Neural cell (in vitro differentiated cells): ENCODE measurements around the gene INTS13. TPM values are rescaled to one million over a fixed set of nuclear protein-coding genes. Genes with fewer than 3 reads are reported as not detected.

ENCODE experiments used
- H2AFZ ChIP-seq: fragments of 200-600, 300-800 bp; sonication (generic), shearing (Covaris generic); 2 replicates; pipeline ENCODE4 v1.6.0; 2014; ENCODE audit warnings: low read depth, mild to moderate bottlenecking, antibody characterized with exemption, low read length, moderate library complexity
- H3F3A ChIP-seq: fragments of 200-600 bp; shearing (Covaris generic); 2 replicates; pipeline ENCODE4 v1.6.1; 2016; ENCODE audit warnings: mild to moderate bottlenecking, moderate library complexity, mixed read lengths, antibody characterized with exemption, low read length; ENCODE audit not compliant: insufficient read depth, poor library complexity, severe bottlenecking
- H3K27ac ChIP-seq: fragments of 200-600, 300-800 bp; sonication (generic), shearing (Covaris generic); 2 replicates; pipeline ENCODE4 v1.5.1; 2014; ENCODE audit warnings: mild to moderate bottlenecking, low read length, moderate library complexity
- H3K27me3 ChIP-seq: fragments of 300-800, 200-600 bp; sonication (generic), shearing (Covaris generic); 2 replicates; pipeline ENCODE4 v1.6.0; 2014; ENCODE audit warnings: mild to moderate bottlenecking, low read depth, low read length, moderate library complexity; ENCODE audit not compliant: insufficient read depth
- H3K36me3 ChIP-seq: fragments of 300-800, 200-600 bp; sonication (generic), shearing (Covaris generic); 2 replicates; pipeline ENCODE4 v1.5.1; 2014; ENCODE audit warnings: mild to moderate bottlenecking, antibody characterized with exemption, low read length, moderate library complexity; ENCODE audit not compliant: insufficient read depth
- H3K4me2 ChIP-seq: fragments of 300-800, 200-600 bp; sonication (generic), shearing (Covaris generic); 2 replicates; pipeline ENCODE4 v1.6.0; 2014; ENCODE audit warnings: mild to moderate bottlenecking, low read length
- H3K4me3 ChIP-seq: fragments of 300-800, 200-600 bp; sonication (generic), shearing (Covaris generic); 2 replicates; pipeline ENCODE4 v1.5.1; 2014; ENCODE audit warnings: mild to moderate bottlenecking, low read length, moderate library complexity
- H3K79me2 ChIP-seq: fragments of 200-600 bp; shearing (Covaris generic); replicated peaks from 2 replicates; pipeline ENCODE4 v1.6.0; 2014; ENCODE audit warnings: mild to moderate bottlenecking, low read length, moderate library complexity; ENCODE audit not compliant: insufficient read depth
- H3K9ac ChIP-seq: fragments of 300-800, 200-600 bp; sonication (generic), shearing (Covaris generic); 2 replicates; pipeline ENCODE4 v1.6.1; 2016; ENCODE audit warnings: mild to moderate bottlenecking, low read length, mixed read lengths
- H3K9me2 ChIP-seq: fragments of 200-600 bp; shearing (Covaris generic); 2 replicates; pipeline ENCODE4 v1.6.1; 2016; ENCODE audit warnings: mild to moderate bottlenecking, low read length, mixed read lengths; ENCODE audit not compliant: insufficient read depth
- H3K9me3 ChIP-seq: fragments of 200-600, 300-800 bp; sonication (generic), shearing (Covaris generic); 2 replicates; pipeline ENCODE4 v1.6.1; 2016; ENCODE audit warnings: mild to moderate bottlenecking, mixed run types, low read length, moderate library complexity, mixed read lengths
- H4K20me1 ChIP-seq: fragments of 200-600 bp; shearing (Covaris generic); 2 replicates; pipeline ENCODE4 v1.6.1; 2016; ENCODE audit warnings: mild to moderate bottlenecking, mixed run types; ENCODE audit not compliant: insufficient read depth
- EP300 ChIP-seq: fragments of 450-650 bp; conservative IDR thresholded peaks from 2 replicates; pipeline ENCODE4 v1.6.1; 2014; ENCODE audit warnings: antibody characterized with exemption, mild to moderate bottlenecking, moderate library complexity; ENCODE audit not compliant: poor library complexity, severe bottlenecking
- EZH2 ChIP-seq: fragments of 200-600, 300-800 bp; shearing (Covaris generic), sonication (generic); IDR thresholded peaks from 2 replicates; pipeline ENCODE4 v1.6.1; 2014; ENCODE audit warnings: antibody characterized with exemption, low read length, borderline replicate concordance, mild to moderate bottlenecking; ENCODE audit not compliant: insufficient read depth, poor library complexity, severe bottlenecking
- MXI1 ChIP-seq: fragments of 450-650 bp; conservative IDR thresholded peaks from 2 replicates; pipeline ENCODE4 v1.6.1; 2014; ENCODE audit warnings: antibody characterized with exemption, mild to moderate bottlenecking; ENCODE audit not compliant: poor library complexity, severe bottlenecking
- POLR2AphosphoS5 ChIP-seq: IDR thresholded peaks from 2 replicates; pipeline ENCODE4 v1.6.1; 2012
- RAD21 ChIP-seq: fragments of 450-650 bp; conservative IDR thresholded peaks from 2 replicates; pipeline ENCODE4 v1.6.1; 2014; ENCODE audit warnings: antibody characterized with exemption, mild to moderate bottlenecking, moderate library complexity
- SMC3 ChIP-seq: fragments of 450-650 bp; conservative IDR thresholded peaks from 2 replicates; pipeline ENCODE4 v1.6.1; 2014; ENCODE audit warnings: antibody characterized with exemption, mild to moderate bottlenecking, moderate library complexity; ENCODE audit not compliant: poor library complexity
- TAF1 ChIP-seq: IDR thresholded peaks from 2 replicates; pipeline ENCODE4 v1.6.1; 2012; ENCODE audit warnings: low read depth
- polyA minus RNA-seq: library from RNA; depleted of rRNA, polyadenylated mRNA; stranded (reverse); fragments of >200 nt; gene quantifications from 2 replicates; pipeline ENCODE4 v1.2.3, GENCODE V29; 2014
- polyA plus RNA-seq: library from polyadenylated mRNA; depleted of rRNA; stranded (reverse); fragments of >200 nt; gene quantifications from 2 replicates; pipeline ENCODE4 v1.2.3, GENCODE V29; 2014
- TF ChIP-seq, protein P1 (sequence below): fragments of 450-650 bp; IDR thresholded peaks from 2 replicates; pipeline ENCODE4 v1.5.1; 2014; ENCODE audit warnings: antibody characterized with exemption, mild to moderate bottlenecking, moderate library complexity; ENCODE audit not compliant: poor library complexity, severe bottlenecking
- TF ChIP-seq, protein P2 (sequence below): IDR thresholded peaks from 2 replicates; pipeline ENCODE4 v1.6.1; 2012; ENCODE audit warnings: borderline replicate concordance

INTS13 gene, protein sequence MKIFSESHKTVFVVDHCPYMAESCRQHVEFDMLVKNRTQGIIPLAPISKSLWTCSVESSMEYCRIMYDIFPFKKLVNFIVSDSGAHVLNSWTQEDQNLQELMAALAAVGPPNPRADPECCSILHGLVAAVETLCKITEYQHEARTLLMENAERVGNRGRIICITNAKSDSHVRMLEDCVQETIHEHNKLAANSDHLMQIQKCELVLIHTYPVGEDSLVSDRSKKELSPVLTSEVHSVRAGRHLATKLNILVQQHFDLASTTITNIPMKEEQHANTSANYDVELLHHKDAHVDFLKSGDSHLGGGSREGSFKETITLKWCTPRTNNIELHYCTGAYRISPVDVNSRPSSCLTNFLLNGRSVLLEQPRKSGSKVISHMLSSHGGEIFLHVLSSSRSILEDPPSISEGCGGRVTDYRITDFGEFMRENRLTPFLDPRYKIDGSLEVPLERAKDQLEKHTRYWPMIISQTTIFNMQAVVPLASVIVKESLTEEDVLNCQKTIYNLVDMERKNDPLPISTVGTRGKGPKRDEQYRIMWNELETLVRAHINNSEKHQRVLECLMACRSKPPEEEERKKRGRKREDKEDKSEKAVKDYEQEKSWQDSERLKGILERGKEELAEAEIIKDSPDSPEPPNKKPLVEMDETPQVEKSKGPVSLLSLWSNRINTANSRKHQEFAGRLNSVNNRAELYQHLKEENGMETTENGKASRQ
- polyA plus RNA-seq (15.3 and 28.8 TPM in 2 replicates), polyA minus RNA-seq (27.2 and 30.9 TPM in 2 replicates)

DNA sequence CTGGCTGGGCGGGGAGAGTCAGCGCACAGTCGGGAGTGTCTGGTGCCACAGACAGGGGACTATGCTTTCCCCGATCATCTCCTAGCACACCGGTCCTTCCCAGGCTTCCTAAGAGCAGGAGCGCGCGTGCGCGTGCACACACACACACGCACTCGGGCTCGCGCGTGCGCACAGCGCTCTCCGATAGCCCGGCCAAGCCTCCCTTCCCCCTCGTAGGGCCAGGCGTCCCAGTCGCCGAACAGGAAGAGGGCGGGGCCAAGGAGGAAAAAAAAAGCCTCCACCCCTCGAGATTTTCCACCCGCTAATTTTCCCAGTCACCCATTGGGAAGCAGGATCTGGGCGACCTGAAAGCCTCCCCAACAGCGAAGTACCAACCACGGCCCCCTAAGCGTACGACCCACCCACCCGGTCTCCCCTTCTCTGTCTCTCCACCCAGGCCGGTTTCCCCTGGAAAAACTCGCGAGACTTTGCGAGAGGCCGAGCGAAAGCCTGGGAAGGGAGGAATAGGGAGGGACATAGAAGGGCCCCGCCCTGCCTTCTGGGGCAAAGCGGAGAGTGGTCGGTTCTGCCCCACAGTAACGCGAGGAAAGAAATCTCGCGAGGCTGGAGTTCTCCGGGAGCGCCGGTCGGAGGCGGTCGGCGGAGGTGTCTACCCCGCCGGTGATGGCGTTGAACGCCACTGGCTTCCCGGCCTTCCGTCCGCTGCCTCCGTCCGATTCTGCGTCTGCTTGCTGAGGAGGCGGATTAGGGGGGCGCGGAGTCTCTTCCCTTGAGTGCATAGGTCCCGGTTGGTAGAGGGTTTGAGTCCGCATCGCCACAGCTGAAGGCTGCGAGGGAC lies at the start of gene INTS13, which contains the start of gene FGFR1OP2:
Gene INTS13, minus strand, starts transcription at position 119 of the 838 bp plus-strand sequence. CDS start 1,178 bp downstream, outside the sequence.
Gene FGFR1OP2, plus strand, starts transcription at position 608 of the 838 bp plus-strand sequence. CDS start 15,689 bp downstream, outside the sequence.
- Histone ChIP-seq H3K4me2 (peak within 1 kb of the TSS; percentile 85), H3K4me3 (peak within 1 kb of the TSS; percentile 84), H3K36me3 (no peaks in the 10 kb centered on the region), H3F3A (peaks cover 5% of the 10 kb centered on the region), H3K9ac (peak within 1 kb of the TSS; percentile 92), H3K9me3 (no peaks in the 10 kb centered on the region), H3K27me3 (no peaks in the 10 kb centered on the region), H3K9me2 (no peaks in the 10 kb centered on the region), H3K27ac (peak within 1 kb of the TSS; percentile 93), H4K20me1 (no peaks in the 10 kb centered on the region), H2AFZ (peak within 1 kb of the TSS; percentile 83), H3K79me2 (peaks cover 68% of the 10 kb centered on the region)
- TF ChIP-seq EP300 (peak; percentile 67), TAF1 (no peak), MXI1 (peak; percentile 65), SMC3 (no peak), POLR2AphosphoS5 (peak; percentile 95), EZH2 (no peak), RAD21 (peak; percentile 46)
- TF ChIP-seq, protein P1, sequence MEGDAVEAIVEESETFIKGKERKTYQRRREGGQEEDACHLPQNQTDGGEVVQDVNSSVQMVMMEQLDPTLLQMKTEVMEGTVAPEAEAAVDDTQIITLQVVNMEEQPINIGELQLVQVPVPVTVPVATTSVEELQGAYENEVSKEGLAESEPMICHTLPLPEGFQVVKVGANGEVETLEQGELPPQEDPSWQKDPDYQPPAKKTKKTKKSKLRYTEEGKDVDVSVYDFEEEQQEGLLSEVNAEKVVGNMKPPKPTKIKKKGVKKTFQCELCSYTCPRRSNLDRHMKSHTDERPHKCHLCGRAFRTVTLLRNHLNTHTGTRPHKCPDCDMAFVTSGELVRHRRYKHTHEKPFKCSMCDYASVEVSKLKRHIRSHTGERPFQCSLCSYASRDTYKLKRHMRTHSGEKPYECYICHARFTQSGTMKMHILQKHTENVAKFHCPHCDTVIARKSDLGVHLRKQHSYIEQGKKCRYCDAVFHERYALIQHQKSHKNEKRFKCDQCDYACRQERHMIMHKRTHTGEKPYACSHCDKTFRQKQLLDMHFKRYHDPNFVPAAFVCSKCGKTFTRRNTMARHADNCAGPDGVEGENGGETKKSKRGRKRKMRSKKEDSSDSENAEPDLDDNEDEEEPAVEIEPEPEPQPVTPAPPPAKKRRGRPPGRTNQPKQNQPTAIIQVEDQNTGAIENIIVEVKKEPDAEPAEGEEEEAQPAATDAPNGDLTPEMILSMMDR = no peak
- TF ChIP-seq, protein P2, sequence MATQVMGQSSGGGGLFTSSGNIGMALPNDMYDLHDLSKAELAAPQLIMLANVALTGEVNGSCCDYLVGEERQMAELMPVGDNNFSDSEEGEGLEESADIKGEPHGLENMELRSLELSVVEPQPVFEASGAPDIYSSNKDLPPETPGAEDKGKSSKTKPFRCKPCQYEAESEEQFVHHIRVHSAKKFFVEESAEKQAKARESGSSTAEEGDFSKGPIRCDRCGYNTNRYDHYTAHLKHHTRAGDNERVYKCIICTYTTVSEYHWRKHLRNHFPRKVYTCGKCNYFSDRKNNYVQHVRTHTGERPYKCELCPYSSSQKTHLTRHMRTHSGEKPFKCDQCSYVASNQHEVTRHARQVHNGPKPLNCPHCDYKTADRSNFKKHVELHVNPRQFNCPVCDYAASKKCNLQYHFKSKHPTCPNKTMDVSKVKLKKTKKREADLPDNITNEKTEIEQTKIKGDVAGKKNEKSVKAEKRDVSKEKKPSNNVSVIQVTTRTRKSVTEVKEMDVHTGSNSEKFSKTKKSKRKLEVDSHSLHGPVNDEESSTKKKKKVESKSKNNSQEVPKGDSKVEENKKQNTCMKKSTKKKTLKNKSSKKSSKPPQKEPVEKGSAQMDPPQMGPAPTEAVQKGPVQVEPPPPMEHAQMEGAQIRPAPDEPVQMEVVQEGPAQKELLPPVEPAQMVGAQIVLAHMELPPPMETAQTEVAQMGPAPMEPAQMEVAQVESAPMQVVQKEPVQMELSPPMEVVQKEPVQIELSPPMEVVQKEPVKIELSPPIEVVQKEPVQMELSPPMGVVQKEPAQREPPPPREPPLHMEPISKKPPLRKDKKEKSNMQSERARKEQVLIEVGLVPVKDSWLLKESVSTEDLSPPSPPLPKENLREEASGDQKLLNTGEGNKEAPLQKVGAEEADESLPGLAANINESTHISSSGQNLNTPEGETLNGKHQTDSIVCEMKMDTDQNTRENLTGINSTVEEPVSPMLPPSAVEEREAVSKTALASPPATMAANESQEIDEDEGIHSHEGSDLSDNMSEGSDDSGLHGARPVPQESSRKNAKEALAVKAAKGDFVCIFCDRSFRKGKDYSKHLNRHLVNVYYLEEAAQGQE = peak; percentile 78

DNA sequence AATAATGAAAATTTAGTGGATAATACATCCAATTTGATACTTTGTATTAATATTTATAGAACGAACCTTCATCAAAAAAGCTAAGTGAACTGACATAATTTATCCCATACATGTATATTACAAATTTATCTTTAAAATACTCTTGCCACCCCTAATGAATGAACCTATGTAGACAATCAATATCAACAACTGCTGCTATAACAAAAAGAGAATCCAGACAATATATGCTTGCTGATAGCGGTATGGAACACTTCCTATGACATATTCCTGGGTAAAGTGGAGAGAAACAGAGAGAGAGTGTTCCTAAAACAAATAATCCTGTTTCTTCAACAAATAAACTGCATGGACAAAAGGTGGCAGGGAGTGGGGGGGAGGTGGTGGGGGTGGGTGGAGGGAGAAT lies 45.1 kb upstream of the INTS13 start:
- Histone ChIP-seq H2AFZ (no peak overlapping the region), H3K27ac (no peak overlapping the region), H4K20me1 (no peaks in the 10 kb centered on the region), H3K79me2 (no peaks in the 10 kb centered on the region), H3K9me3 (no peaks in the 10 kb centered on the region), H3K9me2 (no peaks in the 10 kb centered on the region), H3K4me2 (no peak overlapping the region), H3K9ac (no peak overlapping the region), H3K27me3 (no peaks in the 10 kb centered on the region), H3F3A (no peaks in the 10 kb centered on the region), H3K4me3 (no peak overlapping the region), H3K36me3 (no peaks in the 10 kb centered on the region)
- TF ChIP-seq, protein P1 = no peak
- TF ChIP-seq MXI1 = no peak
- no peak for TF ChIP-seq EZH2
- TF ChIP-seq, protein P2 = no peak
- TF ChIP-seq TAF1 = no peak
- TF ChIP-seq POLR2AphosphoS5 = no peak
- TF ChIP-seq EP300 = no peak
- no peak for TF ChIP-seq SMC3
- TF ChIP-seq RAD21 = no peak
